ENCODE data around the gene TXN.

Gene TXN

DNA sequence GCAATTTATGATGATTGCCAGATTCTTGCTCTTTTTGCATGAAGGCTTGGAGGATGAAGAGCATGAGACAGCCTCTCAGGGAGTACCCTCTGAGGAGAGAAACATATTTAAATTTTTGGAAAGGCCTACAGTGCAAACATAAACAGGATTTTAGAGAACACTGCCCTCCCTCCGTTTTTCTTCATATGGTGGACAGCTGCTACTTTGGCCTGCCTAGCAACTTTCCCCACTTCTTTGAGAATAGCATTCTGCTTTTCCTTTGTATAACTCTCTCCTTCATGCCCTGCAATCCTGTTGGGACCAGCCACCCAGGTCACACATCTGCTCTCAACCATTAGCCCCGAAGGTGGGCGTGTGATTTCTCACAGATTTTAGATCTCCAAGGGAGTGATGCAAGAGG, 20.5 kb upstream of the TXN start:
- TF ChIP-seq, protein P1, sequence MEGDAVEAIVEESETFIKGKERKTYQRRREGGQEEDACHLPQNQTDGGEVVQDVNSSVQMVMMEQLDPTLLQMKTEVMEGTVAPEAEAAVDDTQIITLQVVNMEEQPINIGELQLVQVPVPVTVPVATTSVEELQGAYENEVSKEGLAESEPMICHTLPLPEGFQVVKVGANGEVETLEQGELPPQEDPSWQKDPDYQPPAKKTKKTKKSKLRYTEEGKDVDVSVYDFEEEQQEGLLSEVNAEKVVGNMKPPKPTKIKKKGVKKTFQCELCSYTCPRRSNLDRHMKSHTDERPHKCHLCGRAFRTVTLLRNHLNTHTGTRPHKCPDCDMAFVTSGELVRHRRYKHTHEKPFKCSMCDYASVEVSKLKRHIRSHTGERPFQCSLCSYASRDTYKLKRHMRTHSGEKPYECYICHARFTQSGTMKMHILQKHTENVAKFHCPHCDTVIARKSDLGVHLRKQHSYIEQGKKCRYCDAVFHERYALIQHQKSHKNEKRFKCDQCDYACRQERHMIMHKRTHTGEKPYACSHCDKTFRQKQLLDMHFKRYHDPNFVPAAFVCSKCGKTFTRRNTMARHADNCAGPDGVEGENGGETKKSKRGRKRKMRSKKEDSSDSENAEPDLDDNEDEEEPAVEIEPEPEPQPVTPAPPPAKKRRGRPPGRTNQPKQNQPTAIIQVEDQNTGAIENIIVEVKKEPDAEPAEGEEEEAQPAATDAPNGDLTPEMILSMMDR (IDR thresholded peaks at IDR 0.05; ENCODE audit: borderline replicate concordance, insufficient read depth, low read depth, low read length), result no peak
- no peak overlapping the region for H3K4me3 ChIP-seq (ENCODE audit: low read depth, low read length)

DNA sequence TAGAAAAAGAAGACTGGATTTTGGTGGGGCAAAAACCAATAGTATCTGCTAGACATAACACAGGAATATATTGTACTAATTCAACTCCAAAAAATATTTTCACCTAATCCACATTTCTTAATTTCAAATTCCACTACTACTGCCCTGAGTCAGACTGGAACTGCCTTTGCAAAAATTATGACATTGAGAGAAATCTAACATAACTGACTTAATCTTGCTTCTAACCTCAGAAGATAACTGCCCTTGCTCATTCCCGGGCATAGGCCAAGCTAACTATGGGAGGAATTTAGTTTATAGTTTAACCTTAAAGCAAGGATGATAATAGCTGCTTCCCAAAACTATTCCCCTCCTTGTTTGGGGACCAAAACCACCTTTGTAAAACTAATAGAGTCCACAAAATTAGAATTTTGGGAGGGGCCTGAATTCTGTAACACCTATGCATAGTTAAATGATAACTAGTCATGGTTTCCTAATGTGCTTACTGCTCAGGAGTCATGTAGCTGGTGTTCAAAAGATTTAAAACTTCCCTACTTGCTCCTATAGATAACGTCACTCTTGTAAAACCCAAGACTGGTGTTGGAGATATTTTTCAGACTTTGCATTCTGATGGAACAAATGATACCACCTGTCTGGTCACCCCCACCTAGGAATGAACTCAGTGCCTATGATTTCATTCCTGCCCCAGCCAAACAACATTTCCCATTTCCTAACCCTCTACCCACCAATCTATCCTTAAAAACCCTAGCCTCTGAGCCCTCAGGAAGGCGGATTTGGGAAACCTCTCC, 14.1 kb upstream of the TXN start:
- TF ChIP-seq, protein P1 (IDR thresholded peaks at IDR 0.05; ENCODE audit: borderline replicate concordance, insufficient read depth, low read depth, low read length), result no peak
- no peak overlapping the region for H3K4me3 ChIP-seq (ENCODE audit: low read depth, low read length)

DNA sequence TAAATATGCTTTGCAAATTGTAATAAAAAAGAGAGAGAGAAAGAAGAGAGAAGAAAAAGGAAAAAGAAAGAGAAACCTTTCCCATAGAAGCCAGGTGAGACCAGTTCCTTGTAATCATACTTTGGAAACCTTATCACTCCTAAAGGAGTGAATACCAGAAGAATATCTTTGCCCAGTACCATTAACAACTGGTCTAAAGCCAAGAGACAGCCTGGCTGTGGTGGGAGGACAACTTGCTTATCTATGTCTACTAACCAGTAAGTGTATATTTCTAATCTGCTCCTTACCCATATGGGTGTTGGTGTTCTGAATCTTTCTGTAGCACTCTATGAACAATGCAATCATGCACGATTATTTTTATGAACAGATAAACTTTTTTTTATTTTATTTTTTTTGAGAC, 10.5 kb upstream of the TXN start:
- no peak overlapping the region for H3K4me3 ChIP-seq (ENCODE audit: low read depth, low read length)
- TF ChIP-seq, protein P1 (IDR thresholded peaks at IDR 0.05; ENCODE audit: borderline replicate concordance, insufficient read depth, low read depth, low read length), result no peak

DNA sequence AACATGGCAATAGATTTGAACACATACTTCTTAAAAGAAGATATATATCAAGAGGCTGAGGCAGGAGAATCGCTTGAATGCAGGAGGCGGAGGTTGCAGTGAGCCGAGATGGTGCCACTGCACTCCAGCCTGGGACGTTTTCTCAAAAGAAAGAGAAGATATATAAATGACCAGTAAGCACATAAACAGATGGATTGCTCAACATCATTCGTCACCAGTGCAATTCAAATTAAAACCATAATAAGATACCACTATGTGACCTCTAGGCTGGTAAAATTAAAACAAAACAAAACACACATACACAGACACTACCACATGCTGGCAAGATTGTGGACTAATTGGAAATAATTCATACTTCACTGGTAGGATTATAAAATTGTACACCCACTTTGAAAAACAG, 5.3 kb upstream of the TXN start:
- TF ChIP-seq, protein P1 (IDR thresholded peaks at IDR 0.05; ENCODE audit: borderline replicate concordance, insufficient read depth, low read depth, low read length), result no peak
- no peak overlapping the region for H3K4me3 ChIP-seq (ENCODE audit: low read depth, low read length)

DNA sequence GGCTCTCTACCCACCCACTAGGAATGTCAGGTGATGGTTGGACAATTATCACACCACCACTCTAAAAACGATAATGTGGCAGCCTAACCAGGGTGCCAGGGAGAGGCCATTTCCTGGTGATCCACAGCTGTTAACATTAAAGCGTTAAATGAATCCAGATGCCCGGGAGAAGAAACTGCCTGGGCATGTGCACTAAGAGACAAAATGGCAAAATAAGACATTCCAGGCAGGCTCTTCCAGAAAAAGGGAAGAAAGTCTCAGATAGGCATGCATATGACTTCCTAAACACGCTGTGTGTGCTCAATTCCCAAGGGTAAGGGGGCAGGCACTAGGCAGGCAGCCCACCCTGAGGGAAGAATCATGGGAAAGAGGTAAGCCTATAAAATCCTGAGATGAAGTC, 4.6 kb upstream of the TXN start:
- H3K4me3 ChIP-seq (ENCODE audit: low read depth, low read length), result no peak overlapping the region
- TF ChIP-seq, protein P1 (IDR thresholded peaks at IDR 0.05; ENCODE audit: borderline replicate concordance, insufficient read depth, low read depth, low read length), result no peak

DNA sequence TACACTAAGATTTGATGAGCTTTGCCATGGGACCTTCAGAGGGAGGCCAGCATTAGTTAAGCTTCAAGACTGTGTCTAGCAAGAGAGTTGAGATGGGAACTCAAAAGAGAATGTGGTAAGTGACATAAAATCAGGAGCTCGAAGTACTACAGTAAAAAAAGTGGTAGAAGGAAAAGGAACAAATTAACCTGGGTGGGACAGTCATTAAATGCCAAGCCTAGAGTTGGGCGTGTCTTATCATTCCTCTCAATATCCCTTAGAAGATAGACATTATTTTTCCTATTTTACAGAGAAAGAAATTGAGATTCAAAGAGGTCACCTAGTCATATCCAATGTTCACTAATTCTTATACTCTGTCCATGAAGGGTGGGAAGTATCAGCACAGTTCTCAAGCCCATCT, 3.3 kb upstream of the TXN start:
- H3K4me3 ChIP-seq (ENCODE audit: low read depth, low read length), result no peak overlapping the region
- TF ChIP-seq, protein P1 (IDR thresholded peaks at IDR 0.05; ENCODE audit: borderline replicate concordance, insufficient read depth, low read depth, low read length), result no peak

DNA sequence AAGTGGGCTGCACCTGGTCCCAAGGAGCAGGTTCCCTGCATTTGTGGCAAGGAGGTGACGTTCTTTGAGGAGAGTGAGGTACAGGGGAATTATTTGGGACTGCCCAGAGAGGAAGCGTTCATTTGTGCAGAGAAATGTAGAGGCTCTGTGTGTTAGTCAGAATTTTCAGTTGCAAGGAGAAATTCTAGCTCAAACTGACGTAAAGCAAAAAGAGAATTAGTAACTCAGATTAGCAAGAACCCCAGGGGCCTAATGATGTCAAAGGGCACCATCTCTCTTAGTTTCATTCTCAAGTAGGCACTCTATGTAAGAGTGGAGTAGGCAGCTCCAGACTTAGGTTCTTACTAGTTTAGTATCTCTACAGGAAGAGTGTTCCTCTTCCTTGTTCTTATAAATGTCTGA, 2.4 kb upstream of the TXN start:
- H3K4me3 ChIP-seq (ENCODE audit: low read depth, low read length), result no peak overlapping the region
- TF ChIP-seq, protein P1 (IDR thresholded peaks at IDR 0.05; ENCODE audit: borderline replicate concordance, insufficient read depth, low read depth, low read length), result no peak

Data from GM12875 (cell line).